Activated naive CD4-positive, alpha-beta T cell treated with anti-CD3 and anti-CD28 coated beads, Interleukin-2, amount 50 U/mL, for 24 hours (primary cell): ENCODE results near the gene ZC3H18.

Experiments
- H3K27ac Mint-ChIP-seq: one replicate; pipeline ENCODE4 v1.8.0; 2021; ENCODE audit warnings: mild to moderate bottlenecking, mixed read lengths
- H3K27me3 Mint-ChIP-seq: one replicate; pipeline ENCODE4 v1.8.0; 2021; ENCODE audit warnings: mixed read lengths
- H3K36me3 Mint-ChIP-seq: one replicate; pipeline ENCODE4 v1.8.0; 2021; ENCODE audit warnings: mixed read lengths
- H3K4me1 Mint-ChIP-seq: one replicate; pipeline ENCODE4 v1.8.0; 2021; ENCODE audit warnings: mixed read lengths
- H3K4me3 Mint-ChIP-seq: one replicate; pipeline ENCODE4 v1.8.0; 2021; ENCODE audit warnings: mild to moderate bottlenecking, mixed read lengths
- H3K9me3 Mint-ChIP-seq: one replicate; pipeline ENCODE4 v1.8.0; 2021; ENCODE audit warnings: mixed read lengths

The ZC3H18 gene

GRCh38 chr16:88614818-88615580 lies 44.8 kb downstream of the ZC3H18 start:
- Mint-ChIP-seq H3K36me3 (peaks cover 8% of the 10 kb centered on the region), H3K27ac (no peak overlapping the region), H3K4me1 (peaks cover 45% of the 10 kb centered on the region), H3K27me3 (no peaks in the 10 kb centered on the region), H3K9me3 (no peaks in the 10 kb centered on the region), H3K4me3 (no peak overlapping the region)

GRCh38 chr16:88616320-88616719 lies 46.1 kb downstream of the ZC3H18 start:
- Mint-ChIP-seq H3K9me3 (no peaks in the 10 kb centered on the region), H3K27ac (peak overlapping the region; percentile 30), H3K27me3 (no peaks in the 10 kb centered on the region), H3K36me3 (peaks cover 5% of the 10 kb centered on the region), H3K4me1 (peaks cover 51% of the 10 kb centered on the region), H3K4me3 (no peak overlapping the region)

GRCh38 chr16:88616736-88617135 lies 46.5 kb downstream of the ZC3H18 start:
- Mint-ChIP-seq H3K36me3 (peaks cover 5% of the 10 kb centered on the region), H3K27me3 (no peaks in the 10 kb centered on the region), H3K4me1 (peaks cover 51% of the 10 kb centered on the region), H3K9me3 (no peaks in the 10 kb centered on the region), H3K27ac (no peak overlapping the region), H3K4me3 (no peak overlapping the region)

- Mint-ChIP-seq H3K4me1 (peaks cover 51% of the 10 kb centered on the region), H3K27me3 (no peaks in the 10 kb centered on the region), H3K36me3 (peaks cover 7% of the 10 kb centered on the region), H3K27ac (no peak overlapping the region), H3K9me3 (no peaks in the 10 kb centered on the region), H3K4me3 (no peak overlapping the region)
Measured at GRCh38 chr16:88617268-88618031, 47.2 kb downstream of the ZC3H18 start.

- Mint-ChIP-seq H3K36me3 (peaks cover 10% of the 10 kb centered on the region), H3K27ac (no peak overlapping the region), H3K4me3 (no peak overlapping the region), H3K9me3 (no peaks in the 10 kb centered on the region), H3K4me1 (peaks cover 47% of the 10 kb centered on the region), H3K27me3 (no peaks in the 10 kb centered on the region)
Measured at GRCh38 chr16:88618182-88618955, 48.2 kb downstream of the ZC3H18 start.

GRCh38 chr16:88618956-88619667 lies 48.9 kb downstream of the ZC3H18 start:
- Mint-ChIP-seq H3K36me3 (peaks cover 6% of the 10 kb centered on the region), H3K9me3 (no peaks in the 10 kb centered on the region), H3K4me3 (no peak overlapping the region), H3K4me1 (peaks cover 44% of the 10 kb centered on the region), H3K27ac (peak overlapping the region; percentile 41), H3K27me3 (no peaks in the 10 kb centered on the region)

- peak overlapping the region; percentile 68 for H3K27ac Mint-ChIP-seq
- H3K9me3 Mint-ChIP-seq: no peaks in the 10 kb centered on the region
- H3K27me3 Mint-ChIP-seq: no peaks in the 10 kb centered on the region
- no peak overlapping the region for H3K4me3 Mint-ChIP-seq
- H3K4me1 Mint-ChIP-seq: peaks cover 39% of the 10 kb centered on the region
- peaks cover 6% of the 10 kb centered on the region for H3K36me3 Mint-ChIP-seq
Measured at GRCh38 chr16:88619859-88620815, 49.9 kb downstream of the ZC3H18 start.

GRCh38 chr16:88622125-88622524 lies 51.9 kb downstream of the ZC3H18 start:
- H3K27ac Mint-ChIP-seq: no peak overlapping the region
- H3K27me3 Mint-ChIP-seq: no peaks in the 10 kb centered on the region
- H3K9me3 Mint-ChIP-seq: no peaks in the 10 kb centered on the region
- no peak overlapping the region for H3K4me3 Mint-ChIP-seq
- peaks cover 5% of the 10 kb centered on the region for H3K36me3 Mint-ChIP-seq
- H3K4me1 Mint-ChIP-seq: peaks cover 28% of the 10 kb centered on the region

- Mint-ChIP-seq H3K4me3 (no peak overlapping the region), H3K27me3 (no peaks in the 10 kb centered on the region), H3K27ac (no peak overlapping the region), H3K4me1 (peaks cover 24% of the 10 kb centered on the region), H3K9me3 (no peaks in the 10 kb centered on the region), H3K36me3 (peaks cover 5% of the 10 kb centered on the region)
Measured at GRCh38 chr16:88622866-88623265, 52.7 kb downstream of the ZC3H18 start.

GRCh38 chr16:88623858-88624257 lies 53.7 kb downstream of the ZC3H18 start:
- Mint-ChIP-seq H3K9me3 (no peaks in the 10 kb centered on the region), H3K4me1 (peaks cover 18% of the 10 kb centered on the region), H3K27ac (no peak overlapping the region), H3K36me3 (peaks cover 5% of the 10 kb centered on the region), H3K4me3 (no peak overlapping the region), H3K27me3 (no peaks in the 10 kb centered on the region)

GRCh38 chr16:88624481-88624880 lies 54.3 kb downstream of the ZC3H18 start:
- Mint-ChIP-seq H3K4me1 (peaks cover 12% of the 10 kb centered on the region), H3K27ac (no peak overlapping the region), H3K36me3 (peaks cover 5% of the 10 kb centered on the region), H3K4me3 (no peak overlapping the region), H3K9me3 (no peaks in the 10 kb centered on the region), H3K27me3 (no peaks in the 10 kb centered on the region)

GRCh38 chr16:88624977-88625576 lies 54.9 kb downstream of the ZC3H18 start:
- Mint-ChIP-seq H3K36me3 (peaks cover 5% of the 10 kb centered on the region), H3K9me3 (no peaks in the 10 kb centered on the region), H3K4me1 (peaks cover 6% of the 10 kb centered on the region), H3K27ac (no peak overlapping the region), H3K27me3 (no peaks in the 10 kb centered on the region), H3K4me3 (no peak overlapping the region)

- Mint-ChIP-seq H3K27ac (no peak overlapping the region), H3K27me3 (no peaks in the 10 kb centered on the region), H3K4me1 (no peaks in the 10 kb centered on the region), H3K9me3 (no peaks in the 10 kb centered on the region), H3K4me3 (no peak overlapping the region), H3K36me3 (peaks cover 7% of the 10 kb centered on the region)
Measured at GRCh38 chr16:88626646-88627045, 56.4 kb downstream of the ZC3H18 start.
